Loucy (cell line): Measurements from ENCODE around the gene ACAN.

Source experiments
- H2AFZ ChIP-seq: fragments of 200-600 bp; sonication (generic); 2 replicates; pipeline ENCODE4 v1.6.0; 2016; ENCODE audit warnings: antibody characterized with exemption, mild to moderate bottlenecking, low read length, moderate library complexity
- H3F3A ChIP-seq: fragments of 200-600 bp; 2 replicates; pipeline ENCODE4 v1.6.0; 2016; ENCODE audit warnings: antibody characterized with exemption, low read depth, mild to moderate bottlenecking
- H3K27me3 ChIP-seq: fragments of 200-600 bp; sonication (generic); 2 replicates; pipeline ENCODE4 v1.6.1; 2014; ENCODE audit warnings: low read length, mild to moderate bottlenecking; ENCODE audit not compliant: insufficient read depth, poor library complexity, severe bottlenecking
- H3K36me3 ChIP-seq: fragments of 200-600 bp; sonication (generic); 2 replicates; pipeline ENCODE4 v1.6.1; 2016; ENCODE audit warnings: low read length; ENCODE audit not compliant: insufficient read depth
- H3K4me1 ChIP-seq: fragments of 200-600 bp; sonication (generic); 2 replicates; pipeline ENCODE4 v1.5.1; 2014; ENCODE audit warnings: low read length, mild to moderate bottlenecking; ENCODE audit not compliant: insufficient read depth, poor library complexity, severe bottlenecking
- H3K4me2 ChIP-seq: fragments of 200-600 bp; sonication (generic); 2 replicates; pipeline ENCODE4 v1.6.0; 2014; ENCODE audit warnings: antibody characterized with exemption, low read length, low read depth, mild to moderate bottlenecking; ENCODE audit not compliant: poor library complexity, severe bottlenecking
- H3K4me3 ChIP-seq: fragments of 200-600 bp; sonication (generic); 2 replicates; pipeline ENCODE4 v1.5.1; 2014; ENCODE audit warnings: low read length, mild to moderate bottlenecking, mixed read lengths; ENCODE audit not compliant: poor library complexity, severe bottlenecking
- H3K79me2 ChIP-seq: fragments of 200-600 bp; sonication (generic); 2 replicates; pipeline ENCODE4 v1.6.1; 2014; ENCODE audit warnings: low read length; ENCODE audit not compliant: insufficient read depth
- H3K9ac ChIP-seq: fragments of 200-600 bp; sonication (generic); 2 replicates; pipeline ENCODE4 v1.6.0; 2014; ENCODE audit warnings: mild to moderate bottlenecking, low read depth, low read length, moderate library complexity; ENCODE audit not compliant: poor library complexity, severe bottlenecking
- H3K9me2 ChIP-seq: fragments of 200-600 bp; sonication (generic); replicated peaks from 2 replicates; pipeline ENCODE4 v1.6.1; 2016; ENCODE audit warnings: low read depth, low read length, mixed read lengths
- H3K9me3 ChIP-seq: fragments of 200-600 bp; sonication (generic); 2 replicates; pipeline ENCODE4 v1.6.1; 2014; ENCODE audit warnings: mild to moderate bottlenecking, antibody characterized with exemption, low read length, low read depth; ENCODE audit not compliant: insufficient read depth
- H4K20me1 ChIP-seq: fragments of 200-600 bp; sonication (generic); 2 replicates; pipeline ENCODE4 v1.6.0; 2014; ENCODE audit warnings: antibody characterized with exemption, low read length, mild to moderate bottlenecking; ENCODE audit not compliant: insufficient read depth, poor library complexity, severe bottlenecking
- EZH2phosphoT487 ChIP-seq: fragments of 200-600 bp; IDR thresholded peaks from 2 replicates; pipeline ENCODE4 v1.6.1; 2018; ENCODE audit warnings: antibody characterized with exemption, mild to moderate bottlenecking, moderate library complexity, borderline replicate concordance
- TF ChIP-seq, protein P1 (sequence below): fragments of 200-600 bp; sonication (generic); conservative IDR thresholded peaks from 2 replicates; pipeline ENCODE4 v1.5.1; 2014; ENCODE audit warnings: mild to moderate bottlenecking, antibody characterized with exemption, low read length

The ACAN gene

GRCh38 chr15:88843334-88843733, 40.1 kb downstream of the ACAN start:
- Histone ChIP-seq H3K79me2 (no peaks in the 10 kb centered on the region), H3K4me2 (no peak overlapping the region), H3K4me3 (no peak overlapping the region), H3K9me2 (no peaks in the 10 kb centered on the region), H3K27me3 (no peaks in the 10 kb centered on the region), H3K9me3 (no peaks in the 10 kb centered on the region), H3K4me1 (peaks cover 7% of the 10 kb centered on the region), H3K36me3 (no peaks in the 10 kb centered on the region), H2AFZ (no peak overlapping the region), H3K9ac (no peak overlapping the region), H3F3A (no peaks in the 10 kb centered on the region), H4K20me1 (no peaks in the 10 kb centered on the region)
- TF ChIP-seq EZH2phosphoT487: no peak
- TF ChIP-seq, protein P1, sequence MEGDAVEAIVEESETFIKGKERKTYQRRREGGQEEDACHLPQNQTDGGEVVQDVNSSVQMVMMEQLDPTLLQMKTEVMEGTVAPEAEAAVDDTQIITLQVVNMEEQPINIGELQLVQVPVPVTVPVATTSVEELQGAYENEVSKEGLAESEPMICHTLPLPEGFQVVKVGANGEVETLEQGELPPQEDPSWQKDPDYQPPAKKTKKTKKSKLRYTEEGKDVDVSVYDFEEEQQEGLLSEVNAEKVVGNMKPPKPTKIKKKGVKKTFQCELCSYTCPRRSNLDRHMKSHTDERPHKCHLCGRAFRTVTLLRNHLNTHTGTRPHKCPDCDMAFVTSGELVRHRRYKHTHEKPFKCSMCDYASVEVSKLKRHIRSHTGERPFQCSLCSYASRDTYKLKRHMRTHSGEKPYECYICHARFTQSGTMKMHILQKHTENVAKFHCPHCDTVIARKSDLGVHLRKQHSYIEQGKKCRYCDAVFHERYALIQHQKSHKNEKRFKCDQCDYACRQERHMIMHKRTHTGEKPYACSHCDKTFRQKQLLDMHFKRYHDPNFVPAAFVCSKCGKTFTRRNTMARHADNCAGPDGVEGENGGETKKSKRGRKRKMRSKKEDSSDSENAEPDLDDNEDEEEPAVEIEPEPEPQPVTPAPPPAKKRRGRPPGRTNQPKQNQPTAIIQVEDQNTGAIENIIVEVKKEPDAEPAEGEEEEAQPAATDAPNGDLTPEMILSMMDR: no peak

- H3K9me2 ChIP-seq: no peaks in the 10 kb centered on the region
- peaks cover 7% of the 10 kb centered on the region for H3K4me1 ChIP-seq
- no peaks in the 10 kb centered on the region for H3K9me3 ChIP-seq
- no peak overlapping the region for H3K4me2 ChIP-seq
- H3K36me3 ChIP-seq: no peaks in the 10 kb centered on the region
- H3K79me2 ChIP-seq: no peaks in the 10 kb centered on the region
- no peaks in the 10 kb centered on the region for H3K27me3 ChIP-seq
- TF ChIP-seq, protein P1: no peak
- no peak for TF ChIP-seq EZH2phosphoT487
- H3K9ac ChIP-seq: no peak overlapping the region
- no peaks in the 10 kb centered on the region for H3F3A ChIP-seq
- H2AFZ ChIP-seq: no peak overlapping the region
- H3K4me3 ChIP-seq: no peak overlapping the region
- H4K20me1 ChIP-seq: no peaks in the 10 kb centered on the region
Measured at GRCh38 chr15:88844749-88845386, 41.6 kb downstream of the ACAN start.

- no peak overlapping the region for H2AFZ ChIP-seq
- no peak overlapping the region for H3K4me2 ChIP-seq
- H4K20me1 ChIP-seq: no peaks in the 10 kb centered on the region
- H3K4me3 ChIP-seq: no peak overlapping the region
- no peaks in the 10 kb centered on the region for H3K36me3 ChIP-seq
- no peaks in the 10 kb centered on the region for H3F3A ChIP-seq
- H3K27me3 ChIP-seq: no peaks in the 10 kb centered on the region
- H3K9me3 ChIP-seq: no peaks in the 10 kb centered on the region
- no peaks in the 10 kb centered on the region for H3K79me2 ChIP-seq
- no peaks in the 10 kb centered on the region for H3K9me2 ChIP-seq
- peaks cover 7% of the 10 kb centered on the region for H3K4me1 ChIP-seq
- no peak for TF ChIP-seq EZH2phosphoT487
- TF ChIP-seq, protein P1: no peak
- no peak overlapping the region for H3K9ac ChIP-seq
Measured at GRCh38 chr15:88845616-88846015, 42.4 kb downstream of the ACAN start.
